Epithelial cell of umbilical artery (primary cell): ENCODE measurements around the gene ZNF584. TPM values are rescaled to one million over a fixed set of nuclear protein-coding genes. Genes with fewer than 3 reads are reported as not detected.

ENCODE experiments used
- total RNA-seq: library from RNA; depleted of rRNA; stranded (reverse); fragments of >200 nt; gene quantifications from 2 replicates; pipeline ENCODE4 v1.2.3, GENCODE V29; 2014

Gene ZNF584
- 10.8 and 15.3 TPM in 2 replicates for total RNA-seq

GRCh38 chr19:58408152-58409009 lies at the start of gene ZNF584:
TSS of gene ZNF584 (plus strand) at chr19:58408649. CDS start at chr19:58409148, 499 bp downstream.

GRCh38 chr19:58362272-58362994 lies 46.0 kb upstream of the ZNF584 start, which contains the start of gene ZNF497:
TSS of gene ZNF497 (minus strand) at chr19:58362751. CDS start at chr19:58357635, 5,116 bp downstream.

GRCh38 chr19:58380662-58381459 lies 27.6 kb upstream of the ZNF584 start, which contains the start of gene ZNF837:
TSS of gene ZNF837 (minus strand) at chr19:58381030. CDS start at chr19:58369332, 11,698 bp downstream.

GRCh38 chr19:58386576-58387337 lies 21.7 kb upstream of the ZNF584 start, which contains the start of gene RPS5:
TSS of gene RPS5 (plus strand) at chr19:58387269. CDS start at chr19:58388138, 869 bp downstream.

GRCh38 chr19:58395220-58395978 lies 13.1 kb upstream of the ZNF584 start, which contains the start of gene RNF225:
TSS of gene RNF225 (plus strand) at chr19:58395656. CDS start at chr19:58396090, 434 bp downstream.

GRCh38 chr19:58439576-58440554 lies 31.4 kb downstream of the ZNF584 start, which contains the start of gene ZNF132:
TSS of gene ZNF132 (minus strand) at chr19:58440153. CDS start at chr19:58439821, 332 bp downstream.

GRCh38 chr19:58451358-58452101 lies 43.1 kb downstream of the ZNF584 start, which contains the start of gene ZNF324B:
TSS of gene ZNF324B (plus strand) at chr19:58451622. CDS start at chr19:58453702, 2,080 bp downstream.

GRCh38 chr19:58466760-58467589 lies 58.5 kb downstream of the ZNF584 start, which contains the start of gene ZNF324:
TSS of gene ZNF324 (plus strand) at chr19:58467080. CDS start at chr19:58469186, 2,106 bp downstream.

Other genes starting within 250 kb of the ZNF584 start
- gene ZNF274, start 225.6 kb upstream of the ZNF584 start, total RNA-seq: 15.3 and 19.2 TPM in 2 replicates
- gene ZNF544, start 179.7 kb upstream of the ZNF584 start, total RNA-seq: 58.1 and 95.7 TPM in 2 replicates
- 3.3 and 3.6 TPM in 2 replicates for gene ZNF8, start 129.7 kb upstream of the ZNF584 start, total RNA-seq
- 21.4 and 31.2 TPM in 2 replicates for gene ERVK3-1, start 103.3 kb upstream of the ZNF584 start, total RNA-seq
- gene ZSCAN22, start 81.7 kb upstream of the ZNF584 start, total RNA-seq: 2.1 and 2.3 TPM in 2 replicates
- gene A1BG, start 55.2 kb upstream of the ZNF584 start, total RNA-seq: 3.6 and 6.2 TPM in 2 replicates
- 0.65 and 1.4 TPM in 2 replicates for gene ZNF497, start 45.9 kb upstream of the ZNF584 start, total RNA-seq
- gene ZNF837, start 27.6 kb upstream of the ZNF584 start, total RNA-seq: 1.2 and 2.9 TPM in 2 replicates
- gene RPS5, start 21.4 kb upstream of the ZNF584 start, total RNA-seq: 1,884 and 2,690 TPM in 2 replicates
- not detected in 2 replicates for gene RNF225, start 13.0 kb upstream of the ZNF584 start, total RNA-seq
- 5.5 and 7.8 TPM in 2 replicates for gene ZNF132, start 31.5 kb downstream of the ZNF584 start, total RNA-seq
- 6.8 and 9.4 TPM in 2 replicates for gene ZNF324B, start 43.0 kb downstream of the ZNF584 start, total RNA-seq
- gene ZNF324, start 58.4 kb downstream of the ZNF584 start, total RNA-seq: 11.4 and 13.7 TPM in 2 replicates
- 4.3 and 4.9 TPM in 2 replicates for gene ZNF446, start 67.7 kb downstream of the ZNF584 start, total RNA-seq
- 5.3 and 5.5 TPM in 2 replicates for gene SLC27A5, start 103.3 kb downstream of the ZNF584 start, total RNA-seq
- 5.2 and 5.9 TPM in 2 replicates for gene ZBTB45, start 111.2 kb downstream of the ZNF584 start, total RNA-seq
- 286 and 350 TPM in 2 replicates for gene TRIM28, start 135.4 kb downstream of the ZNF584 start, total RNA-seq
- 98.6 and 119 TPM in 2 replicates for gene CHMP2A, start 146.5 kb downstream of the ZNF584 start, total RNA-seq
- 95.1 and 95.5 TPM in 2 replicates for gene UBE2M, start 150.0 kb downstream of the ZNF584 start, total RNA-seq
- gene MZF1, start 164.7 kb downstream of the ZNF584 start, total RNA-seq: 7.9 and 9.4 TPM in 2 replicates